Astrocyte (in vitro differentiated cells and primary cell): ENCODE results near the gene PAPOLB.

Experiments
- CTCF ChIP-seq: IDR thresholded peaks from 2 replicates; pipeline ENCODE4 v1.5.1; 2011; ENCODE audit warnings: low read depth, mild to moderate bottlenecking, inconsistent platforms, low read length, moderate library complexity; ENCODE audit not compliant: insufficient read depth
- EZH2 ChIP-seq: IDR thresholded peaks from 2 replicates; pipeline ENCODE4 v1.6.1; 2012; ENCODE audit warnings: mild to moderate bottlenecking, low read length, inconsistent platforms; ENCODE audit not compliant: insufficient read depth

- TF ChIP-seq EZH2 (no peak), CTCF (no peak)
These were observed 5.0 kb upstream of the PAPOLB start for GRCh38 chr7:4866528-4867496.
